ENCODE data around the gene NLK. TPM values are rescaled to one million over a fixed set of nuclear protein-coding genes. Genes with fewer than 3 reads are reported as not detected.

Gene NLK
- total RNA-seq, 1 donor from 2014 or later = 22.6 TPM

GRCh38 chr17:28117304-28117703 lies 74.8 kb downstream of the NLK start:
- Histone ChIP-seq H3K27me3 (no peaks in the 10 kb centered on the region), H3K9me3 (no peaks in the 10 kb centered on the region), H3K27ac (no peak overlapping the region), H3K4me1 (peaks cover 25% of the 10 kb centered on the region), H3K36me3 (no peaks in the 10 kb centered on the region), H3K4me3 (no peak overlapping the region)
- intact Hi-C loops (cut with DNase I) = no loop called here
- TF ChIP-seq CTCF (IDR thresholded peaks at IDR 0.05) = no peak
- DNase-seq (no peak), ATAC-seq (no peak)

- no peaks in the 10 kb centered on the region for H3K36me3 ChIP-seq
- H3K27me3 ChIP-seq = no peaks in the 10 kb centered on the region
- intact Hi-C loops (cut with DNase I) = no loop called here
- H3K9me3 ChIP-seq = no peaks in the 10 kb centered on the region
- peaks cover 17% of the 10 kb centered on the region for H3K4me1 ChIP-seq
- H3K4me3 ChIP-seq = peak overlapping the region; percentile 2
- H3K27ac ChIP-seq = peak overlapping the region; percentile 39
- DNase-seq (no peak), ATAC-seq (no peak)
- no peak for TF ChIP-seq CTCF (IDR thresholded peaks at IDR 0.05)
Observed at GRCh38 chr17:28118362-28118761, 75.9 kb downstream of the NLK start.

- no peak overlapping the region for H3K4me3 ChIP-seq
- H3K9me3 ChIP-seq = no peaks in the 10 kb centered on the region
- no peaks in the 10 kb centered on the region for H3K27me3 ChIP-seq
- intact Hi-C loops (cut with DNase I) = no loop called here
- no peak for TF ChIP-seq CTCF (IDR thresholded peaks at IDR 0.05)
- H3K27ac ChIP-seq = no peak overlapping the region
- H3K36me3 ChIP-seq = no peaks in the 10 kb centered on the region
- peaks cover 14% of the 10 kb centered on the region for H3K4me1 ChIP-seq
- DNase-seq (no peak), ATAC-seq (no peak)
Observed at GRCh38 chr17:28119046-28119445, 76.6 kb downstream of the NLK start.

- Histone ChIP-seq H3K9me3 (no peaks in the 10 kb centered on the region), H3K27me3 (no peaks in the 10 kb centered on the region), H3K36me3 (no peaks in the 10 kb centered on the region), H3K27ac (no peak overlapping the region), H3K4me3 (no peak overlapping the region), H3K4me1 (peaks cover 14% of the 10 kb centered on the region)
- intact Hi-C loops (cut with DNase I) = no loop called here
- DNase-seq (no peak), ATAC-seq (no peak)
- TF ChIP-seq CTCF (IDR thresholded peaks at IDR 0.05) = no peak
Observed at GRCh38 chr17:28119560-28119959, 77.1 kb downstream of the NLK start.

GRCh38 chr17:28120766-28121165 lies 78.3 kb downstream of the NLK start:
- Histone ChIP-seq H3K9me3 (no peaks in the 10 kb centered on the region), H3K4me3 (no peak overlapping the region), H3K36me3 (no peaks in the 10 kb centered on the region), H3K27me3 (no peaks in the 10 kb centered on the region), H3K4me1 (peaks cover 14% of the 10 kb centered on the region), H3K27ac (no peak overlapping the region)
- no peak for DNase-seq
- ATAC-seq = no peak
- intact Hi-C loops (cut with DNase I) = no loop called here
- TF ChIP-seq CTCF (IDR thresholded peaks at IDR 0.05) = no peak

- ATAC-seq = no peak
- TF ChIP-seq CTCF (IDR thresholded peaks at IDR 0.05) = no peak
- no peaks in the 10 kb centered on the region for H3K9me3 ChIP-seq
- no peaks in the 10 kb centered on the region for H3K4me1 ChIP-seq
- DNase-seq = no peak
- no peak overlapping the region for H3K27ac ChIP-seq
- no peaks in the 10 kb centered on the region for H3K36me3 ChIP-seq
- no peaks in the 10 kb centered on the region for H3K27me3 ChIP-seq
- H3K4me3 ChIP-seq = no peak overlapping the region
- intact Hi-C loops (cut with DNase I) = no loop called here
Observed at GRCh38 chr17:28124962-28125361, 82.5 kb downstream of the NLK start.
